Keratinocyte (primary cell): ENCODE data around the gene CEPT1.
"Not testable (repeated sequence)": the region's sequence is repeated elsewhere in the genome, so short reads cannot be mapped to it uniquely, and the experiment has no call there.

Source experiments
- EZH2 ChIP-seq: IDR thresholded peaks from one replicate; pipeline ENCODE4 v1.6.1; 2012; ENCODE audit warnings: inconsistent platforms, mild to moderate bottlenecking, low read length, moderate library complexity
- TF ChIP-seq, protein P1 (sequence below), 3 experiments: IDR thresholded peaks in 1 of 3; conservative IDR thresholded peaks in 1 of 3; optimal IDR thresholded peaks in 1 of 3; 2 replicates in 2 of 3; 3 replicates in 1 of 3; pipeline versions ENCODE3 to v1.5.1; 2011; ENCODE audit warnings: low read length in 3 of 3, mild to moderate bottlenecking in 3 of 3, moderate library complexity in 2 of 3, control low read depth in 1 of 3, inconsistent platforms in 1 of 3; ENCODE audit not compliant: insufficient read depth in 2 of 3; ENCODE audit errors: extremely low read depth in 1 of 3

- TF ChIP-seq, protein P1, sequence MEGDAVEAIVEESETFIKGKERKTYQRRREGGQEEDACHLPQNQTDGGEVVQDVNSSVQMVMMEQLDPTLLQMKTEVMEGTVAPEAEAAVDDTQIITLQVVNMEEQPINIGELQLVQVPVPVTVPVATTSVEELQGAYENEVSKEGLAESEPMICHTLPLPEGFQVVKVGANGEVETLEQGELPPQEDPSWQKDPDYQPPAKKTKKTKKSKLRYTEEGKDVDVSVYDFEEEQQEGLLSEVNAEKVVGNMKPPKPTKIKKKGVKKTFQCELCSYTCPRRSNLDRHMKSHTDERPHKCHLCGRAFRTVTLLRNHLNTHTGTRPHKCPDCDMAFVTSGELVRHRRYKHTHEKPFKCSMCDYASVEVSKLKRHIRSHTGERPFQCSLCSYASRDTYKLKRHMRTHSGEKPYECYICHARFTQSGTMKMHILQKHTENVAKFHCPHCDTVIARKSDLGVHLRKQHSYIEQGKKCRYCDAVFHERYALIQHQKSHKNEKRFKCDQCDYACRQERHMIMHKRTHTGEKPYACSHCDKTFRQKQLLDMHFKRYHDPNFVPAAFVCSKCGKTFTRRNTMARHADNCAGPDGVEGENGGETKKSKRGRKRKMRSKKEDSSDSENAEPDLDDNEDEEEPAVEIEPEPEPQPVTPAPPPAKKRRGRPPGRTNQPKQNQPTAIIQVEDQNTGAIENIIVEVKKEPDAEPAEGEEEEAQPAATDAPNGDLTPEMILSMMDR (optimal IDR thresholded peaks at IDR 0.05 in 1 of 3, IDR thresholded peaks at IDR 0.05 in 1 of 3, conservative IDR thresholded peaks at IDR 0.05 in 1 of 3; ENCODE audit: extremely low read depth in 1 of 3, insufficient read depth in 2 of 3, low read length in 3 of 3) = not testable (repeated sequence)
- not testable (repeated sequence) for TF ChIP-seq EZH2
Observed at GRCh38 chr1:111095421-111095820, 44.6 kb upstream of the CEPT1 start.
